HG02840 (cell line): ENCODE data around the gene CEP70.
"Not testable (repeated sequence)": the region's sequence is repeated elsewhere in the genome, so short reads cannot be mapped to it uniquely, and the experiment has no call there.

ENCODE experiments used
- ATAC-seq: cut with Tn5 transposase; IDR thresholded peaks from one replicate; pipeline ENCODE4 v1.9.1; 2021; ENCODE audit warnings: mild to moderate bottlenecking, moderate library complexity, moderate number of reproducible peaks; ENCODE audit not compliant: unreplicated experiment, low FRiP score

Gene CEP70

GRCh38 chr3:138593488-138594149 lies 441 bp downstream of the CEP70 start:
- ATAC-seq = no peak

GRCh38 chr3:138591392-138591791 lies 2.7 kb downstream of the CEP70 start:
- ATAC-seq = no peak

- ATAC-seq = no peak
These were observed 5.6 kb downstream of the CEP70 start for GRCh38 chr3:138588445-138588844.

GRCh38 chr3:138587374-138587773 lies 6.7 kb downstream of the CEP70 start:
- ATAC-seq = no peak

GRCh38 chr3:138578961-138579574 lies 15.0 kb downstream of the CEP70 start:
- ATAC-seq = no peak

- peak; percentile 89 for ATAC-seq
These were observed 15.9 kb downstream of the CEP70 start for GRCh38 chr3:138578141-138578540.

- no peak for ATAC-seq
These were observed 20.9 kb downstream of the CEP70 start for GRCh38 chr3:138573138-138573537.

- ATAC-seq = not testable (repeated sequence)
These were observed 24.4 kb downstream of the CEP70 start for GRCh38 chr3:138569624-138570023.

GRCh38 chr3:138569090-138569489 lies 25.0 kb downstream of the CEP70 start:
- no peak for ATAC-seq

GRCh38 chr3:138567403-138567802 lies 26.7 kb downstream of the CEP70 start:
- no peak for ATAC-seq

- ATAC-seq = not testable (repeated sequence)
These were observed 27.8 kb downstream of the CEP70 start for GRCh38 chr3:138566293-138566692.

- ATAC-seq = not testable (repeated sequence)
These were observed 31.2 kb downstream of the CEP70 start for GRCh38 chr3:138562902-138563301.

- ATAC-seq = no peak
These were observed 33.6 kb downstream of the CEP70 start for GRCh38 chr3:138560501-138560900.

GRCh38 chr3:138559134-138559533 lies 34.9 kb downstream of the CEP70 start:
- ATAC-seq = no peak

GRCh38 chr3:138554775-138555174 lies 39.3 kb downstream of the CEP70 start:
- ATAC-seq = not testable (repeated sequence)

- not testable (repeated sequence) for ATAC-seq
These were observed 43.1 kb downstream of the CEP70 start for GRCh38 chr3:138550958-138551357.

GRCh38 chr3:138549179-138549977 lies 44.7 kb downstream of the CEP70 start:
- no peak for ATAC-seq

- ATAC-seq = no peak
These were observed 46.6 kb downstream of the CEP70 start for GRCh38 chr3:138547342-138547975.

- ATAC-seq = no peak
These were observed 49.5 kb downstream of the CEP70 start for GRCh38 chr3:138544546-138544945.

GRCh38 chr3:138542977-138543376 lies 51.1 kb downstream of the CEP70 start:
- no peak for ATAC-seq

- no peak for ATAC-seq
These were observed 54.7 kb downstream of the CEP70 start for GRCh38 chr3:138539352-138539751.
